ENCODE measurements around the gene EPHA7.

EPHA7 gene

DNA sequence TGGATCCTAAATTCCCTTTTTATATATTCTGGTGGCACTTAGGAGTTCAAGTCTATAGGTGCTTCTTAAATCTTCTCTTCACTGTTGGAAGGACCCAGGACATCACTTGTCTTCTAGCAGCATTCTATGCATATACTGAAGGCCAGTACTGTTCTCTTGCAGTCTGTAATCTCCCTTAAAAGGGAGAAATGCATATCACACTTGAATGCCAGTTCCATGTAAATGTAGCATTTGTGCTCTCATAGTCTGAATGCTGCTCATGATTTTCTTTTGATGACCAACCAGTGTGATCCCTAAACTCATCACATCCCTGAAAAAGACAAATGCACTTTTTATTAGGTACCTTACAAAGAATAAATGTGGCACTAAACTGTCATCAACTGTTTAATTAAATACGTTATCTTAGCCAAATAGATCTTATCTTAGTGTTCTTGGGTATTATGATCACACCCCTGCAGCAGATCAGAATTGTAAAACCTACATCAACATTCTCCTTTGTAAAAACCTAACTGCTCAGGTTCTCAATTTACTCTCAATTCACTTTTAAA lies 176.1 kb downstream of the EPHA7 start:
- no peak for DNase-seq (ENCODE audit: low read depth)

DNA sequence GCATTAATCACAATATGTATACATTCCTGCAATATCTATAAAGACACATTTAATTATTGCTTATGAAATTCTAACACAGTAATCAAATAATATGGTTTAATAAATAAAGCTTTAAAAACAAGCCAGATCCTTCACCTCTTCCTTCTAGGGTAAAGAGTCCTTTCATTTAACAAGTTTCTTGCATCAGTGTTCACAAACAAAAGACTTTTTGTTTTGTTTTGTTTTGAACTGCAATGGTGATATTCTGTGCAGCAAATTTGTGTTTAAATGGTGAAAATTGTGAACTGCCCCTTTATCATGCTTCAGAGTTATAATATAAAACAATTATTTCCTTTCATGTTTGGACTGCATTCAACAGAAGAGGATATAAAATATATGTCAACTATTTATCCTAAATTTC lies 177.3 kb downstream of the EPHA7 start:
- DNase-seq (ENCODE audit: low read depth), result no peak

DNA sequence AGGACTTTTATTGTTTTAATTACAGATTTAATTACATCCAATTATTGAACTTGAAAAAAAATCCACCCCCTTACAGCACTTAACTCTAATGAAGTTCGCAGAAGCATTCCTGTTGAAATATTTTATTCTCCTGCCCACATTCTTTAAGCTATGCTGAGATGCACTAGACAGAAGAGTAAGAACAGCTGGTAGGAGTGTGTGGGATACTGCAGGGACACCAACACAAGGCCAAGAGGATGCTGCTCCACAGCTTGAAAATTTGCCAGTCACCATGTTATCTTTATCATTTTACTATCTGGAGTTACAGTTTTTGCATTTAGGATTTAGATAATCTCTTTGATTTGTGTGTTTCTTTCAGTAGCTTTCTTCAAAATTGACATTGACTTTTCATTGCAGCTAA lies 180.7 kb downstream of the EPHA7 start:
- no peak for DNase-seq (ENCODE audit: low read depth)

DNA sequence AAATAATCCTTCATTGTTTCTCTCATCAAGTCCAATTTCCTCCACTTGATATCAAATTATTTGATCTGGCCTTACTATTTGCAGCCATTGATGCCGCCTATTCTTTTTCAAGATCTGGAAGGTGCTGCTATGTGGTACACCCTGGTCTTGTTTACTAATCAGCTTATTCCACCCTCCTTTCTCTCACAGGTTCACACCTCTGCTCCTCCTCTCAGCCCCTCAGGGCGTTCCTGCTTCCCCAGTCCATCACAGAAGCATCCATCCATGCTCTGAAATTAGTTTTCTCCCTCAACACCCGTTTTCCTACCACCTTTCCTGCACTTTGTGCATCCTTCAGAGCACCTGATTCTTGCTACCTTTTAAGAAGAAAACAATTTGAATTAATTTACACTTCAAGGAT lies 183.6 kb downstream of the EPHA7 start:
- DNase-seq (ENCODE audit: low read depth), result no peak

DNA sequence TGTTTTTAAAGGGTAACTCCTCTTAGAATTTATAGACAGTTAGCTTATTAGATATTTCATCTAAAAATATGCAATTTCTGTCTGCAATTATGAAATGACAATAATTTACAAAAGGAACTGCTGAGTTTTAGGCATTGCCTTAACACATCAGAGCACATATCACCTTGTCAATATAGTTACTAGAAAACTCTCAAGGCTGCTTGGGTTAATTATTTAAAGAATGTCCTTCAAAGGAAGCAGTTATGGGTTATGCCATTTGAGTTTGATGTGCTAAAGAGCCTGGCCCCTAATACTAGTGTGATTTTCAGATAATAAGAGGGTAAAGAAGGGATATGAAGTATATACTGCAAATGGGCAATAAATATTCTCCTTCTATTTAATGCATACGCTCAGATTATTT lies 192.5 kb downstream of the EPHA7 start:
- DNase-seq (ENCODE audit: low read depth), result no peak

DNA sequence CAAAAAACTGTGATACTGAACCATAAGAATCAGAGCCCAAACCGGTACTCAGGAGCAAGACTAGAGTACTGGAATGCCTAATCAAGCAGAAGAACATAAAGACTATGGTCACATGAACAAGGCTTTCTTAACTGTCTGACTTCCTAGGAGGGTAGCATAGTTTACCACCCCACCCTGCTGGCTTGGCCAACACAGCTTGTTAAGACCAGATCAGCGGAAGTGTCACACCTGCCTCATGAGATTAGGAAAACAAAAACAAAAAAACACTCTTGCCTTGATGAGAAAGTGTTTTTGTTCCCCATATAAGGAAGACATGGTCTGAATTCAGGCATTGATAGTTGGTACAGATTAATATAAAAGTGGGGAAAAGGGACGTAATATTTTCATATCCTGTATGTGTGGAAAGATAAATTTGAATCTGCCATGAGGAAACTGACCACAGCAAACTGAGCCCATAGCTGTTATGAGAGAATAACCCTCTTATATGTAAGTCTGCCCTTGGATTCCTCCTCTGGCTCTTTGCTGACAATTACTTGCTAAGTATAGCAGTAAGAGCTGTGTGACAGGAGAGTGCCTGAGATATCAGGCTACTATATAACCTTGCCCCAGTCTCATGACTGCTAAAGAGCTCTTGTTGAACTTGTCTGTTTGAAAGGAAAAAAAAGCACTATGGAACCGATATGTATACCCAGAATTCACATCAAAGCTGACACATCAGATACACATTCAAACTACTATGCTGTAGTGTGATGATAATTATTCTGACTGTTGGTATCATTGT lies 197.1 kb downstream of the EPHA7 start:
- no peak for DNase-seq (ENCODE audit: low read depth)

DNA sequence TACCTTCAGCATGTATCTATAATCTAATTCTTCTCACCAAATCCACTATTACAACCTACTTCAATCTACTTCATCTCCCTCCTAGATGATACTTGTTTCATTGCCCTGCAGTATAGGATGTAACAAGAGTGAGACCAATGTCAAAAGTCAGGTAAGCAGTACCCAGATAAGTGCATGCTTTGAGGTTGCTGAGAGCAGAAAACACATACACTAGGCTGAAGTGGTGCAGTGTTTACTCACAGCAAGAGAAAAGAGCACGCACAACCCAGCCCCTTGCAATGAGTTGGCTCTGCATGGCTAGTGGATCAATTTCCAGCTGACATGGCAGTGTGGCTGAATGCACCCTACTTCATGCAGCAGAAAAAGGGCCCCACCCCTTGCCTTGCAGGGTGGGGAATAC lies 199.9 kb downstream of the EPHA7 start:
- no peak for DNase-seq (ENCODE audit: low read depth)

DNA sequence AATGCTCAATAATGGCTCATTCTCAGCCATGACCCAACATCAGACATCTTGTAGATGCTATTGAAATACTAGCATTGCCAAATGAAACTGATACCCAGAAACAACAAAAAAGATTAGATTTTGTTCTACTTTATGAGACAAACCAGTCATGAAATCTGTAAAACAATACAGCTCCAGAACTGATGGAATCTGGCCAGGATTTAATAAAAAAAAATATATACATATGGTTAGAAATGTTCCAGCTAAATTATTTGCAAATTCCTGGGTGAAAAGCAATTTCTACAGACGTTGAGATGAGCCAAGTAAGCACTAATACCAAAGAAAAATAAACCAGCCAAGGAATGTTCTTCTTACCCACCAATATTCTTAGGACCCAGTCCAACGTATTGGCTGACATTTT lies 201.3 kb downstream of the EPHA7 start:
- DNase-seq (ENCODE audit: low read depth), result no peak

DNA sequence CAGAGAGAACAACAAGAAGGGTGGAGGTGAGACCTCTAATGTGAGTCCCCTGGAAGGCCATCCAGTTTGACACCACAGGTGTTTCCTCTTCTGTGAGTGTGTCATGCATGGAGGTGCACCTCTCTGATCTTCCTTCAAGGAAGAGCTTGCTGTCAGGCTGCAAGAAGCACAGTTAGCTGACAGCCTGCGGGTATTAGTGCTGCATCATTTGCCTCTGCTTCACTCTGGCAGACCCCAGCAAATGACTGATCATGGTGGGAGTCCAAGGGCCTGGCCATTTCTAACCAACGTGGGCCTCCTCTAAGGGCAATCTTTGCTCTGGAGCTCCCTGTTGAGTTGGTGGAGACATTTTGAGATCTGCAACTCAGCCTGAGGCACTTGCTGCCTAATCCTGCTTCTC lies 206.3 kb downstream of the EPHA7 start:
- no peak for DNase-seq (ENCODE audit: low read depth)

DNA sequence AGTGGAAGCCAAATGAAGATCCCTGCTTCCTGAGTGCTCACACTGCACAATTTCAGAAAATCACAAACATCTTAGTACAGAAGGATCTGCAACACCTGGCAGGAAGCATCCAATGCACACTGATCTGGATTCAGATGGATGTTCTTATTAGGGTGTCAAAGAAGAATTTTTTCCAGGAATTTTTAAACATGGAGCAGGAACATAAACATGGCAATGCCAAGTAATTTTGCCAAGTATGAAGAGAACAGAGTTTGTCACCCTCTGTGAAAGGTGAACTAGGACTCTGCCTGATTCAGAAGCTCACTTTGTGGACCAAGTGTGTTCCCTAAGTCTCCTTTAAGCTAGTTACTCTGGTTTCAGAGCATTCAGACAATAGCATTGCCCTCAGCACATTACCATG lies 208.5 kb downstream of the EPHA7 start:
- no peak for DNase-seq (ENCODE audit: low read depth)

DNA sequence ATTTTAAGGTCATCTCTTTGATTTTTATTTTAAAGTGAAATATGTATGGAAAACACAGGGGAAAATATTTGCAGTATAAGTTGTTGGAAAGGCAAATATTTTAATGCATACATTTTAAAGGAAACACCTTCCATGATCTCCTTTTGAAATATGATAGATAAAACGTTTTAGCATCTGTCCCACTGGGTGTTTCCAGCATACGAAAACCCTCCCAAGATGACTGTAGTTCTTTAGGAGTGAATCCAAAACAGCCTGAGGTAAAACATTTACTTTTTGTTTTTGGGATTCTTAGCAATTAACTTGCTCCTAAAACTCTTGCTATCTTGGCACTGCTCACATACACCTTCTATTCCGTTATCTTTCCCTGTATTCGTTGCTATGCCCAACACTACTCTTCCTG lies 210.0 kb downstream of the EPHA7 start:
- DNase-seq (ENCODE audit: low read depth), result no peak

DNA sequence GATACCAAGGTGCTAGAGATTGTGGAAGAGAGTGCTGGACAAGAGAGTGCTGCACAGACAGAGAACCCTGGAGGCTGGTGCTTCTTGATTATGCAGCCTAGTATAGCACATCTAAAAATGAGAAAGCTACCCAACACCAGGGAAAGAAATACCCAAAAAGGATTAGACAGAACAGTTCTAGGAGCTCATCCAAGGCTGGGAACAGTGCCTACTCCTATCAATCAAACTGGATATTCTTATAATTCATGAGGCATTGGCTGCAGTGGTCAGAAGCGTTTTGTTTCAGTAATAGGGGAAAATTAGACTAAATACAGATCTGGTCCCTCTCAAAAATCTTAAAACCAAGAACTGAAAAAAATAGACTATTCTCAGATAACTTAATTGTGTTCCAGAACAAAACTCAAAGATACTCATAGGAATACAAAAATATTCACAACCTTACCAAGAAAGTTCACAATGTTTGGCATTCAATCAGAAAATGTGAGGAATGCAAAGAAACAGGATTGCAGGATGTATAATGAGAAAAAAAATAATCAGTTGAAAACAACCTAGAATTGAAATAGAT lies 222.9 kb downstream of the EPHA7 start:
- no peak for DNase-seq (ENCODE audit: low read depth)

DNA sequence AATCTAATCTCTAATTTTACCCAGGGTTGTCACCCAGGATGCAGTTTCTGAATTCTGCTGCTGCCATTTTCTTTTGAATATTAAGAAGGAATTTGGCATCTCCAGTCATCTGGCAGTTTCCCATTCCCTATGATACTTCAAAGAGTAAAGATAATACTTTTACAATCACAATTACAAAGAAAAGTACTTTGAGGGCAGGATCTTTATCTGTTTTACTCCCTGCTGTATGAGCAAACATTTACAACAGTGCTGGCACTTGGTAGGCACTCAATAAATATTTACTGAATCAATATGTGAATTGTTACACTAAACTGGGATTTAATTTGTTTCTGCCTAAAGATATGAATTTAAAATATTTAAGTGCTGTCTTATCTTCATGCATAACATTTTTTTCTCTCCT lies 224.9 kb downstream of the EPHA7 start:
- DNase-seq (ENCODE audit: low read depth), result no peak

DNA sequence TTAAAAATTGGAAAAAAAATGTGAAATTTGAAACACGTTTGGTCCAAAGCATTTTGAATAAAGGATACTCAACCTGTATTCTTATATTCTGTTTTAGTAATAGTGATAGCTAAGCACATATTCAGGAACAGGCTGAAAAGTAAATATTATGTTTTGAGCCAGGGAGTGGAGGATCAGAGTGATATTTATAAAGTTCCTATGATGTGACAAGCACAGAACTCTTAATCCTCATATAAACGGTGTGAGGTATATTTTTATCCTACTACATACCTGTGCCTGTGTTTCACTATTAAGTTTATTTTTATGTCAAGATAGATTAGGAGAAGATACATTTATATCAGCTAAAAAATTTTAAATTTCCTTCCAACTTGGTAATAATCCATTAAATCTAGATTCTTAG lies 225.5 kb downstream of the EPHA7 start:
- no peak for DNase-seq (ENCODE audit: low read depth)

All from activated T-helper 1 cell treated with Interleukin-2 at 50 U/mL for 16 hours (primary cell).